LHCN-M2 (cell line): ENCODE results near the gene RGS2. TPM values are rescaled to one million over a fixed set of nuclear protein-coding genes. Genes with fewer than 3 reads are reported as not detected.
A peak's percentile ranks its signal among the peaks of the same experiment; 100 is the strongest.

Experiments used
- DNase-seq: peaks from one replicate; pipeline ENCODE4 v3.0.0-alpha.2; 2012; ENCODE audit warnings: low read depth
- polyA plus RNA-seq: library from polyadenylated mRNA; unstranded; fragments of >200 nt; gene quantifications from one replicate; pipeline ENCODE4 v1.2.1, GENCODE V29; 2012; ENCODE audit warnings: missing spikeins
- total RNA-seq: library from RNA; depleted of rRNA; stranded (reverse); fragments of >200 nt; gene quantifications from 2 replicates; pipeline ENCODE4 v1.2.3, GENCODE V29; 2014; rRNA removed

The RGS2 gene
- total RNA-seq, result 21.1 and 21.2 TPM in 2 replicates
- 3.2 TPM for polyA plus RNA-seq

GRCh38 chr1:192808518-192809306 is at the start of gene RGS2:
Gene RGS2, plus strand, starts transcription at chr1:192809039. Its CDS starts 33 bp downstream, at chr1:192809072.
- peak; percentile 92 for DNase-seq

DNA sequence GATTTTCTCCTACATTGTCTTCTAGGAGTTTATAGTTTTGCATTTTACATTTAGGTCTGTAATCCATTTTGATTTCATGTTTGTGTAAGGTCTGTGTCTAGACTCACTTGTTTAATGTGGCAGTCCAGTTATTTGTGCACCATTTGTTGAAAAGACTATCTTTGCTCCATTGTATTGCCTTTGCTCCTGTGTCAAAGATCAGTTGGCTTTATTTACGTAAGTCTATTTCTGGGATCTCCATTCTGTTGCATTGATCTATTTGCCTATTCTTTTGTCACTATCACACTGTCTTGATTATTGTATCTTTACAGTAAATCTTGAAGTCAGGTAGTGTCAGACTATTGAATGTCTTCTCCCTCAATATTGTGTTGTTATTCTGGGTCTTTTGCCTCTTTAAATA is 49.7 kb upstream of the RGS2 start:
- no peak for DNase-seq

DNA sequence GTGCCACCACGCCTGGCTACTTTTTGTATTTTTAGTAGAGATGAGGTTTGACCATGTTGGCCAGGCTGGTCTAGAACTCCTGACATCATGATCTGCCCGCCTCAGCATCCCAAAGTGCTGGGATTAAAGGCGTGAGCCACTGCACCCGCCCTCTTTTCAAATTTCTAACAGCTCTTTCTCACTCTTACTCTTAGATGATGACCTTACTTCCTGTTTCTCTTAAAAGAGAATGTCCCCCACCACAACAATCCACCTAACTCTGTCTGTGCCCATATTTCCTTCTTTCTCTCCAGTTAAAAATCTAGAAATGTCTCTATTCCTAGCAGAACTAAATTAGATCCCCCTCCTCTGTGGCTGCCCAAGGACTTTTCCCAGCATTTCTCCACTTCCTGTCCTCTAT is 46.6 kb upstream of the RGS2 start:
- no peak for DNase-seq

DNA sequence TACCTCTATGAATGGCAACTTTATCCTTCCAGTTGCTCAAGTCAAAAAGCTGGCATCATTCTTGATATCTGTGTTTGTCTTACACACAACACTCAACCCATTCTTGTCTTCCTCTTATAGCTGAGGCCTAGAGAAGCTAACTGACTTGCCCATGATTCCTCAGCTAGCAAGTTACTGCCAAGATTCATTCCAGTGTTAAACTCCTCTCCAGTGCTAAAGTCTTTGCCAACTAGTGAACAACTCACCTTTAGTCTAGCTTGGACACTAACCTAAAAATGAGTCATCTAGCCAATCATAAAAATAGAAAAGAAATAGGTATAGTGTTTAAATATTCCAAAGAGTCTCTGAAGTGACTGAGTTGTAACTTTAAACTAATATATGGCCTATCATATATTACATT is 45.6 kb upstream of the RGS2 start:
- DNase-seq, result no peak

- peak; percentile 17 for DNase-seq
Observed at GRCh38 chr1:192763756-192764155, 45.1 kb upstream of the RGS2 start.

DNA sequence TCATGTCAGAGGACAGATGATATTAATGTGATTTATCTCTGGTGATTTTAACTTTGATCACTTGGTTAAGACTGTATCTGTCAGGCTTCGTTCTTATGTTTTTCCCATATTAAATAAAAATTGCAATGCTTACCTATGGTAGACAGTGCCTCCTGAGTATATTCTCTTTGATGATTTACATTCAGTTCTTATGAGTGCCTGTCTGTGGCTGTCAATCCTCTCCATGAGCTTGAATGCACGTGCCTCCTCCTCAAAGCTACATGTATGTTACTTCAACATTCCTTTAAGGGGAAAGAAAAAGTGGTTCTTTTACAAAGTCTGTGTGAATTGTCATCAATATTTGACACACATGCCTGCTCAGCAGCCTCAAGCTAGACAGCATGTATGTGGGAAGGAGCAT is 44.2 kb upstream of the RGS2 start:
- no peak for DNase-seq

GRCh38 chr1:192766009-192766625 is 42.7 kb upstream of the RGS2 start:
- DNase-seq, result no peak

DNA sequence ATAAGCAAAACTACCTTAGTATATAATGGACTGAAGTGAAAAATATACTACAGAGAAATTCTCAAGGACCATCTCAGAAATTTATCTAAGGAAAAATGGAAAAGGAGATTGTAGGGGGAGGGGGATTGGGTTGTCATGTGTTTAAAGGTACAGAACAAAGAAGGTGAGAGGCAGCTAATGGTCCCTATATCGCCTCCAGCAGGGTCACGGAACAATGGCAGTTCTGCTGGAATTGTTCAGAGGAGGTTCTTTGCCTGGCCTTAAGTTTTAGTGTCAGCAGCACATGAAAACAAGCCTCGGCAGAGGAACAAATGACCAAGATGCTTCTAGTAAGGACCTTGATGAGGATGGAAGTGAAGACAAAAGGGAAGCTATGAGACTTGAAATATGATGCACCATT is 42.0 kb upstream of the RGS2 start:
- DNase-seq, result no peak

GRCh38 chr1:192767798-192768197 is 41.0 kb upstream of the RGS2 start:
- DNase-seq, result no peak

DNA sequence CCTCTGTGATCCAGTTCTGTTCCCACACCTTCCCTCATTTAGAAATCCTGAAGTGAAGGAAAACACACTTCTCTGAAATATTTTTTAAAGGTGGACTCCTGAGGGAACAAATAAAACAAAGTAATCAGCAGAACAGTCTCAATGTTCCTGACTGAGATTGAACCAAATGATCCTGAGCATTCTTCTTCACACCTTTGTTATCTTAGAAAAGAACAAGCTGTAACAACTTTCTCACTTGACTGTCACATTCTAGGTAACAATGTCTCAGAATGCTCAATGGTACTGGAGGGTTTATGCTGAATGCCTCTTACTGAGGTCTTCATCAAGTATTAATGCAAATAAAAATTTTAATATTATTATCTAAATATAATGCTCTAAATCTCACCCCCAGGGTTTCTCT is 40.4 kb upstream of the RGS2 start:
- no peak for DNase-seq

DNA sequence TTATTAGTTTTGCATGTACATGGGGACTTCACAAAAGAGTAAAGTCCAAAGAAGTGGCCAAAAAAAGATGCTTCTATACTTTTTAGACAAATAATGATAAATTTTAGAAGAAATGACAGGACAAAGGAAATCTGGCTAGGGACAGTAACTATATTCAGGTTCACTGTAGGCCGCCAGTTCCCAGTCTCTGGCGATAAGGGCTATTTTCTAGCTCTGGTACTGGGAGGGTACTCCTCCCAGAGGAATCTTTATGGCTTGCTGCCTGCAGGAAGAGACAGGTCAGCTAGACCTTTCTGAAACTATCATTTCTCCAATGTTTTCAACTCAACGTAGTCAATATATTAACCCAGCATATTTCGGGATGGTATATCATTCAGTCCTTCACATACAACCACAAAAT is 37.5 kb upstream of the RGS2 start:
- no peak for DNase-seq

- no peak for DNase-seq
Observed at GRCh38 chr1:192775631-192776030, 33.2 kb upstream of the RGS2 start.

GRCh38 chr1:192776206-192776605 is 32.6 kb upstream of the RGS2 start:
- DNase-seq, result no peak

DNA sequence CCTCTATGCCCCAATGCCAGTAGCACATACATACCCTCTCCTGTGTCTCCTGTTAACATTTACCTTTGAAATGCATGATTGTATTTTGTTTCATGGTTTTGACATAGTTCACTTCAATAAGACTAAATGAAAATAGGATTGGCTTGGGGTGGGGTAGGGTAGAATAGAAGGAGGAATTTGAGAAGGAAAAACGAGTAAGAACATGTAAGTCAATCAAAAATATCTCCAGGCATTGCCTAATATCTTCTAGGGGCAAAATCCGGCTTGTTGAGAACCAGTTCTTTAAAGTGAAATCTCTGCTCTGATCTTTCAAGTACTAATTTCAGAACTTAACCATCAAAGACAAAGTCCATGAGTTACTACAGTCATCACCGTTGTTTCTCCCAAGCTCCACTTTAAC is 31.8 kb upstream of the RGS2 start:
- no peak for DNase-seq

GRCh38 chr1:192783791-192784190 is 25.0 kb upstream of the RGS2 start:
- DNase-seq, result no peak

GRCh38 chr1:192784397-192784796 is 24.4 kb upstream of the RGS2 start:
- no peak for DNase-seq

DNA sequence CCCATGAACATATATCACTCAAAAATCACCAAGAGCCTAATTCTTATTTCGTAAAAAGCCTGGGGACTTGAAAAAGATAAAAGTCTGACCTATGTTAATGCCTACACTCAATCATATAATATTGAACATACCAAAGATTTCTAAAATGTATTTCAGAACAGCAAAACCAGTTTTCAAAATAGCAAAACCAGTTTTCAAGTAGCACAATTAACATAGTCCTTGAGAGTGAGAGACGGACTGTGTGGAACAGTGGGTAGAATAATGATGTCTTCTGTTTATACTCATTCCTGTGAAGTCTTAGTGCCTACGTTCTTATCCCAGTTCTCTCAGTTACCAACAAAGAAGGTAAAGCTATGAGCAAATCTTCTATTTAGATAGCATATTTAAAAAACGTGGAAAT is 22.3 kb upstream of the RGS2 start:
- no peak for DNase-seq

DNA sequence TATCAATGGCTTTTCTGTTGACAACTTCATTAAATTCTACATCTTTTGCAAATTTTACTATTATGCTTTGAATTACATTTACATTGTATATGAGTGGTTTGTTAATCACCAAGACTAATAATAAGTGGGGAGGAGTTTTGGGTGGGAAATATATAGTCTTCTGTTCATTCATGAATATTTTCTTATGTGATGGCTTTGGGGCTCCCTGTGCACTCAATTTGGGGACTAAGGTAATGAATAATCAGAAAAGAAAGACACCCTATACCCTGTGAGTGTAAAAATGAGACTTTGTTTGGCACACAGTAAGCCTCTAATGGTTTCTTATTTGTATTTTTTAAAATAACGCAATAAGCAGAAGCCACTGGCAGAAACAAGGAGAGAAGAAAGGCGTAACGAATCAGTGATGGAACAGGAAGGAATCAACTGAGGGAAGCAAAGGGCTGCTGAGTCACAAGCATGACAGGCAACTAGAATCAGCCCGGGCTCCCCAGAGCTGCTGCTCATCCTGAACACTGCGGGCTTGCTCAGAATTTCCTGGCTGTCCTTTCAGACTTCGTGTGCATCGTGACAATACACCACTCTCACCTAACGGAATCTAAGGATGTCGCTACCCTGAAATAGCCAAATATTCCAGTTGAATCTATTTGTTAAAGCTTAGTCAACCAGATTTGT is 20.8 kb upstream of the RGS2 start:
- DNase-seq, result peak; percentile 82

- no peak for DNase-seq
Observed at GRCh38 chr1:192789871-192790270, 19.0 kb upstream of the RGS2 start.

- DNase-seq, result no peak
Observed at GRCh38 chr1:192792628-192793027, 16.2 kb upstream of the RGS2 start.

DNA sequence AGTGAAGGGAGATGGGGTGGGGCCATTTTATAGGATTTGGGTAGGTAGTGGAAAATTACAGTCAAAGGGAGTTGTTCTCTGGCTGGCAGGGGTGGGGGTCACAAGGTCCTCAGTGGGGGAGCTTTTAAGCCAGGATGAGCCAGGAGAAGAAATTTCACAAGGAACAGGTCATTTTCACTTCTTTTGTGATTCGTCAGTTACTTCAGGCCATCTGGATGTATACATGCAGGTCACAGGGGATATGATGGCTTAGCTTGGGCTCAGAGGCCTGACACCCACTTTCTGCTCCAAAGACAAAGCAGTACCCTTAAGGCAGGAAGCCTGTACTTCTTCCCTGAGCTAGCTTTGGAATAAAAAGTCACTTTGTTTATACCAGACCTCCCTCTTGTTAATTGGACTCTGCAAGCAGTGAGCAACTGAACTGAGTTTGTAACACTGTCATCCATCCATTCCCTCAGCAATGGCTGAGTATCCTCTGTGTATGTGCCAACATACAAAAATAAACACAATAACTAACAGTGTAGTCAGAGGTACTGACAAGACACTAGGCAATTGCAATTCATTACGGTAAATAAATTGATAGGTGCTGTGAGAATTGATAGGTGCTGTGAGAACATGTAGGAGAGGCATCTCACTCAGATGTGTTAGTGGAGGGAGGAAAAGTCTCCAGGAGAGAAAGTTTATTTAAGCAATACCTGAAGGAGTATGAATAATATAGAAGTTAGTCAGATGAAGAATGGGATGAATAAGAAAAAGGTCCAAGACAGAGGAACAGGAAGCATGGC is 14.7 kb upstream of the RGS2 start:
- no peak for DNase-seq

- DNase-seq, result no peak
Observed at GRCh38 chr1:192794768-192795035, 14.1 kb upstream of the RGS2 start.
